HG02938 (cell line): Measurements from ENCODE around the gene LACC1.
A peak's percentile ranks its signal among the peaks of the same experiment; 100 is the strongest.

Experiments used
- ATAC-seq: cut with Tn5 transposase; IDR thresholded peaks from one replicate; pipeline ENCODE4 v1.9.1; 2021; ENCODE audit warnings: mild to moderate bottlenecking, moderate library complexity; ENCODE audit not compliant: unreplicated experiment

LACC1 gene

DNA sequence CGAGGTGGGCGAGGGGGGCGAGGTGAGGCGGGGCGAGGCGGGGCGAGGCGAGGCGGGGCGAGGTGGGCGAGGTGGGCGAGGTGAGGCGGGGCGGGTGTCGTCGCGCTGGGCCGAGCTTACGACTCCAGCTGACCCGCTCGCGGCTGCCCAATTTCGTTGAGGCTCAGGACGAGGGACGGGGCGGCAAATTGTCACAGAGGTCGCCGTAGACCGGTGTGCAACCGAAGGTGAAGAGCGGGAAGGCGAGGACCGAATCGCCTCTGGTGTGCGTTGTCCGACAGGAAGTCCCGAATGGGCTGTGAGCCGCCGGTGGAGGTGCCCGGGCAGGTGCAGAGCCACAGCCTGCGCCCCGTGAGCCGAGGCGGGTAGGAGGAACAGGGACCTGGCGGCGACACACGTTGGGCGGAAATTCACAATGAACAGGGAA is at the start of gene LACC1:
LACC1 (plus strand) TSS at position 150 of the 427 bp plus-strand sequence. CDS start 1,082 bp downstream, outside the sequence.
- ATAC-seq: peak; percentile 33

DNA sequence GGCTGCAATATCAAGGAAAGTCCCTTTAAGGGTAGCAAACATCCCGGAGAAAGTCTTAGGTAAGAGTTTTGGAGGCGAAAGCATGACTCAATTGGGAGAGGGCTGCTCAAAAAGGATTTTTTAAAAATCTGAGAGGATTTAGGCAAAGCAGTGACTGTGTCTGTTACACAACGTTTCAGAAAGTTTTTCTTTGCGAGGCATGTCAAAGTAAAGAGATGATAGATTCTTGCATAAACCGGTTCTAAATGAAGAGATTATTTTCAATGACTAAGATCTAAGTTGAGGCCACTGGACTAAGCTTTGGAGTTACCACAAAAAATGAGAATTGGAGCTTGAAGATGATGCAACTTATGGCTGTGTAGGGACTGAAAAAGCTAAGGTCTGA is 49.2 kb upstream of the LACC1 start:
- no peak for ATAC-seq

DNA sequence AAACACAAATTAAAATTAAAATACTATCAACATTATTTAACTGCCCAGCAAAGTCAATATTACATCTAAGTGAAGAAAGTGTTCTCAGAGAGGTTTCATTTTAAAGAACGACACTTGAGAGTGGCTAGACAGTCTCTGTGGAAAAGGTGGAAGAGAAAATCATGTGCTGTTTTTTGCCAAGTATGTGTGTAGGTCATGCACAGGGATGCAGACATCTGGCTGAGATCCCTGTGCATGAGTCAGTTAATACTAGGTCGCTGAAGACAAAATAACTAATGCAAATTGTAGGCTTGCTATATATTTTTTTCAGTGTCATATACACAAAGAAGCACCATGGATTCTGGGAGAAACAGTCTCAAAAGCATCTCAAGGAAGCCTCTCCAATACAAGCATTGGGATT is 48.6 kb upstream of the LACC1 start:
- no peak for ATAC-seq

DNA sequence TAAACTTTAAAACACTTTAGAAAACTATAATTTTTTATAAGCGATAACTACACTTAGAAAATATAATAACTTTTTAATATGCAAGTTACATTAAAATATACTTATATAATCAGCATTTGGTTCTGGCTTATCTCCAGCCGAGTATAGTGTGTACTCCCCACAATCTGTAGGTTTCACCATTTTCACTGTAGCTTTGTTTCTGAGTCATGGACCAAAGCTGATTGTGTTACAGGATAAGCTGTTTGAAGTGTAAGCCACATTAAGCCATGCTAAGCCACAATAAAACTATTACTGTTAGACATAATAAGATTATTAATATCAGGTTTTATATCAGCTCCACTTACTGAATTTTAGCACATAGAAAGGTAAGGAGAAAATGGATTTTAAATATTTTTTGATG is 44.0 kb upstream of the LACC1 start:
- no peak for ATAC-seq

DNA sequence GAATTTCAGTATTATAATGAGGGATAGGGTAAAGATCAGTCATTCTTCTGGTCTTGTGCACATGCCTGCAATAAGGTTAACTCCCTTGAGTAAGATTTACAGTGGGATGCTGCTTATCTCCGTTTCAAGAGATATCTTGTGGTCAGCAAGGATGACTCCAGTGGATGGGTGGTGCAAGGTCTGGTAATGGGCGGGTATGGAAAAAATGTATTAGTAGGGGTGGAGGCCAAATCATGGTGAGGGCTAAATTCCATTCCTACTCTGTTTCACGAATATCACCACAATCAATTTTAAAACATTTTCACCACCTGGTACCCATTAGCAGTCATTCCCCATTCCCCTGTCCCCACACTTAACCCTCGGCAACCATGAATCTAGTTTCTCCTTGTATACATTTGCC is 40.8 kb upstream of the LACC1 start:
- no peak for ATAC-seq

DNA sequence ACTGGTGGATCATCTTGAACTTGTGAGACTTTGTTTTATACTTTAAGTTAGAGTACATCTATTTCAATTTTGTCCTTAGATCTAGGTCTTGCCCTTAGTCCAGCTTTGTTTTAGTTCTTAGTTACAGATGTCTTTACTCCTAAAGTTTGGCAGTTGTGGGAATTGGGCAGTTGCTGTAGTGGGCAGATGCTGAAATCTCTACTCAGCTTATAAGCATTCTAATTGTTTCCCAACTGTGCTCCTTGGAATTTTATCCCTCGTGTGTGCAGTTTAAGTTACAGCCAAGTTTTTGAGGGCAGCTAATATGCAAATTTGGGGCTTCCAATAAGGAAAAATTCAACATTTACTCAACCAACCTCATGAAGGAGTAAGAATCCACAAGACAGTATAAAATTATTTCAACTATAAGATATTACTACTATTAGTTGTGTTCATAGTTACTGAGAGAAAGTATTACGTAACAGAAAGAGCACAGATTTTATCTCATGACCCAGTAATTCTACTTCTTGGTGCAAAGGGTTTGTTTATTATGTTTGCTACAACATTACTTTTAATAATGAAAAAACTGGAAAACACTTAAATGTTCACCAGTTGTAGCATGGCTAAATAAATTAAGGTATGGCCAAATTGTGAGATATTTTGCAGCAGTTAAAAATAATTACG is 33.1 kb upstream of the LACC1 start:
- ATAC-seq: no peak

DNA sequence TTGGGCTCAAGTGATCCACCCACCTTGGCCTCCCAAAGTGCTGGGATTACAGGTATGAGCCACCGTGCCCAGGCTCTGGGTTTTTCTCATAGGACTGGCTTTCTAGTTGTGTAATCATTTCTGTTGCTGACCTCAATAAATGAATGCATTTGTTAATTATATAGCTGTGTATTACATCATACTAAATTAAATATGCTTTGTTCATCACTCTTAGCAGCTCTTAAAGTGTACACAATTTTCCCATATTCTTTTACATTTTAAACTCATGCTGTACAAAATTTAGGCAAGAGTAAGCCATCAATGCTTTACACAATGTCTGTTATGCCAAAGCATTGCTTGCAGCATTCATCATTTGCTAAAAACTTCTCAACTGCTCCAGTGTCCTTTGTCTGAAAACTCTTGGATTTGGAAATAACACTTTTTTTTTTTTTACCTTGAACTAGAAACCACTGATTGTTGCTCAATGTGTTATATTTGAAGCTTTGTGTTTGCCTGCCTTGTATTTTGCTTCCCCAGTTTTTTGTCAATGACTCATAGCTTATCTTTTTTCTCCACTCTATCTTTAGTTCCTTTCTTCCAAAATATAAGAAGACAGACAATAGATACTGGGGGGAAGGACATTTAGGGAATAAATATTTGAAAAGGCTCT is 31.6 kb upstream of the LACC1 start:
- no peak for ATAC-seq

DNA sequence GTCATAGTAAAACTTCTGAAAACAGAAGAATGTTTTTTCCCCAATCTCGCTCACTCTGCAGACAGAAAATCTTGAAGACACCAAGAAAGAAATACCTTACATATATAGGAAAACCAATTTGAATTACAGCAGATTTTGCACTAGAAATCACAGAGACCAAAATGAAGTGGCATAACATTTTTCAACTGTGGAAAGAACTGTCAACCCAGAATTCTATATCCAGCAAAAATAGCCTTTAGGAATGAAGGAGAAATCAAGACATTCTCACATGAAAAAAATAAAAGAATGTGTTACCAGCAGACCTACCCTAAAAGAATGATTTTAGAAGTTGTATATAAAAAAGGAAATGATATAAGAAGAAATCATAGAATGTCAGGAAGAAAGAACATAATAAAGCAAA is 28.8 kb upstream of the LACC1 start:
- no peak for ATAC-seq

DNA sequence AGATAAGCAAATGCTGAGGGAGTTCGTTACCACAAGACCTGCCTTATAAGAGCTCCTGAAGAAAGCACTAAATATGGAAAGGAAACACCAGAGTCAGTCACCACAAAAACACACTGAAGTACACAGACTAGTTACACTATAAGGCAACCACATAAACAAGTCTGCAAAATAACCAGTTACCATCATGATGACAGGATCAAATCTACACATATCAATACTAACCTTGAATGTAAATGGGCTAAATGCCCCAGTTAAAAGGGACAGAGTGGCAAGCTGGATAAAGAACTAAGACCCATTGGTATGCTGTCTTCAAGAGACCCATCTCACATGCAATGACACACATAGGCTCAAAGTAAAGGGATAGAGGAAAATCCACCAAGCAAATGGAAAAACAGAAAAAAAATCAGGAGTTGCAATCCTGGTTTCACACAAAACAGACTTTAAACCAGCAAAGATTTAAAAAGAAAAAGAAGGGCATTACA is 26.7 kb upstream of the LACC1 start:
- no peak for ATAC-seq

DNA sequence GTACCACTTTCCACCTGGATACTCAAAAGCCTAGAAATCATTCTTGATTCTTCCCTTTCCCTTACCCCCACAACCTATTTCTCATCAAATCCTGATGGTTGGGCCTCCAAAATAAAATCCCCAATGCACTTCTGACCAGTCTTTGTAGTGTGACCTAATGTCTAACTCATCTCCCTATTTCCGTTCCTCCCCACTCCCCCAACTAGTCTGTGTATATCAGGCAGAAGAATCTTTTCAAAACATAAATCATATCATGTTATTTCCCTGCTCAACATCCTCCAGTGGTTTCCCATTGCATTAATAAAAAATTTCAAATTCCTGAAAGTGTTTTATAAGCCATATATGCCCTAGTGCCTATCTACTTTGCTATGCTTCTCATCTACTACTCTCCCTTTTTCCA is 17.8 kb upstream of the LACC1 start:
- no peak for ATAC-seq

DNA sequence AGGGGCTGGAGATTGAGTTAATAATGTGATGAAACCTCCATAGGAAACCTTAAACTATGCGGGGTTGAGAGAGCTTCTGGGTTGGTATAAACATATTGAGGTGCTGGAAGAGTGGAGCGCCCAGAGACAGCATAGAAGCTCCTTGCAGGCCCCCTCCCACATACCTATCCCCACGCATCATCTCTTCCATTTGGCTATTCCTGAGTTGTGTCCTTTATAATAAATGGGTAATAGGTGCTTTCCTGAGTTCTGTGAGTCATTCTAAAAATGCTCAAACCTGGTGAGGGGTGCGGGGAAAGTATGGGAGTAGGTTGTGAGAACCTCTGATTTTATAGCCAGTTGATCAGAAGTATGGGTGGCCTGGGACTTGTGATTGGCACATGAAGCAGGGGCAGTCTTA is 14.8 kb upstream of the LACC1 start:
- no peak for ATAC-seq

DNA sequence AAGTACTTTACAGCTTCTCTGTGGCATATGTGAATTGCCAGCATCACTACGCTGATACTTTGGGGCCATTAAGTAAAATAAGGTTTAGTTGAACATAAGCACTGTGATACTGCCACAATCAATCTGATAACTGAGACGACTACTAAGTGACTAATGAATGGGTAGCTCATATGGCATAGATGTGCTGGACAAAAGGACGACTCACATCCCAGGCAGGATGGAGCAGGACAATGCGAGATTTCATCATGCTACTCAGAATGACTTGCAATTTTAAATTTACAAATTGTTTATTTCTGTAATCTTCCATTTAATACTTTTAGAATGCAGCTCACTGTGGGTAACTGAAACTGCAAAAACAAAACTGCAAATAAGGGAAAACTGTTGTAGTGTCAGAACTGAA is 13.8 kb upstream of the LACC1 start:
- ATAC-seq: no peak

DNA sequence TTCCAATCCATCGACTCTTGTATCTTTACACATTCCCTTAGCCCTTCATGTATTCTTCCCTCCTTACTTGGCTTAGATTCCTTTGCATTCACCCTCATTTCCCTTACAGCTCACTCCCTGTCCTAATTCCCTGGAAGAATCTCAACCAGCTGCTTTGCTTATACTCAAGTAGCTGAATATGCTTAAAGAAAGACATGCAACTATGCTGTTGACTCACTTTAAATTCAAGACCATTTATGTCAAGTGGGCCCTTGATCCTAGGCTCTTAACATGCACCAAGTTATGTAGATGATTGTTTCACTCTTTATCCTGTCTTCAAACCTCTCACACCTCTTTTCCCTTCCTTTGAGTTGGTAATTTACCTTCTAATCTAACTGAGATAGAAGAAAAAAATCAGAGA is 7.5 kb upstream of the LACC1 start:
- no peak for ATAC-seq

DNA sequence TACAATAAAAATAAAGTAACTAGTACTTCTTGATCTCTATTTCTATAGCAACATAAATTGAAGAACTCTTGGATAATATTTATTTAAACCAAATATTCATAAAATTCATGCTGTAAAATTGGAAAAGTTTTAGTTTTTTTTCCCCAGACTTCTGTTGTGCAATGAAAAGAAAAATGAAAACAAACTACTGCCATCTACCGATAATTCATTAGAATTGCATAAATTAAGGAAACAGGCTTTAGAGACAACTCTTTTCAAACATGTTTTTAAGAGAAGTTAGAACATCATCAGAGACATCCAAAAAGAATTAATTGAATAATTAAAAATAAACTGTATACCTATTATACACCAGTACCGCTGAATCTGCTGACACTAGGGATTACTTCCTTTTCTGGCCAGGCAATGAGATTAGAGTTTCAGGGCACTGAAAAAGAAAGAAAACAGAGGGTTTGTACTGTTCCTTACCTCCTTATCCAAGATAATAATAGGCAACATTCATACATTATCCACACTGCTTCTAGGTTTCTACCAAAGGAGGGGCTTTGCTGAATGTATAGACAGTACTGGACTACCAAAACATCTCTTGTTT is 5.1 kb upstream of the LACC1 start:
- ATAC-seq: no peak

DNA sequence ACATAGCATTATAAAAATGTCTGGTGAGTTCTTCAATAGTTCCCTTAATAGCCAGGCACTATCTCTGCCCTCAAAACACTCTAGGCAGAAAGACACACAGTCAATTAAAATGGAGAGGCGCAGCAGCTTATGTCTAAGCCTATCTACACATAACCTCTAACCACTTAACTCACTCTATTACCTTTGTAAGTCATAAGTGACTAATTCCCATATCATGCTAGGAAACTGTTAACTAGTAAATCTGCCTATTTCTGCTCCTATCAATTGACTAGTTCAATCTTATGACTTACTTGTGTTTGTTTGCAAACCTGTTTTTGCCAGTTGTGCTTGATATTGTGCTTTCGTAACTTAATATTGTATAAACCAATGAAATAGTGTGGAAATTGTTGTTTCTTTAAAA is 3.3 kb upstream of the LACC1 start:
- no peak for ATAC-seq

DNA sequence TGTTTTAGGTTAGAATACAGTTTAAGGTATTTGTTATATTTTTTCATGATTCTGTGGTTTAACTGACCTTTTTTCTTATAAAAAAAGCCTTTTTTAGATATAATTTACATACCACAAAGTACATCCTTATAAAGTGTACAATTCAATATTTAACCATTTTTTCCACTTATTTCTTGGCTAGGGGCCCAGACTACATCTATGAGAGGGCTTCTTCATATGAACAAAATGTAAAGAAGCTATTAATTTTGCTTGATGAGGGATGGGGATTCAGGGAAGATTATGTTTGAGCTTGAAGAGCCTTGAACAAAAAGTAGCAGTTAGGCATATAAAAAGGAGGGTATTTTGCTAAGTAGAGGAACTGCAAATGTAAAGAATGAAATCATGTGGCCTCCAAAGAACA is 2.4 kb upstream of the LACC1 start:
- ATAC-seq: no peak

DNA sequence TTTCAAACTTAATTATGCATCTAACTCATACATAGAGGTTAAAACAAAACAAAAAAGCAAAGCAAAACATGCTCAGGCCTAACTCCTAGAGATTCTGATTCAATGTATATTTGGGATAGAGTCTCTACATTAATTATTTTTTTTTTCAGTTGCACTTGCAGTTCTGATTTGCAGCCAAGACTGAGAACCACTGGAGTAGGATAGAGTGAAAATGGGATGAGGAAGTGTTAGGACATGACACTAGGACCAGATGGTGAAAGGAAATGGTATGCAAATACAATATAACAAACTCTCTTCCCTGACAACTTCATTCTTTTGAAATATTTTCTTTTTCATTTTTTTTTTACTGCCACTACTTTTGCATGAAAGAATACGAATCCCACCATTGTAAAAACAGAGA is 1.9 kb upstream of the LACC1 start:
- no peak for ATAC-seq

DNA sequence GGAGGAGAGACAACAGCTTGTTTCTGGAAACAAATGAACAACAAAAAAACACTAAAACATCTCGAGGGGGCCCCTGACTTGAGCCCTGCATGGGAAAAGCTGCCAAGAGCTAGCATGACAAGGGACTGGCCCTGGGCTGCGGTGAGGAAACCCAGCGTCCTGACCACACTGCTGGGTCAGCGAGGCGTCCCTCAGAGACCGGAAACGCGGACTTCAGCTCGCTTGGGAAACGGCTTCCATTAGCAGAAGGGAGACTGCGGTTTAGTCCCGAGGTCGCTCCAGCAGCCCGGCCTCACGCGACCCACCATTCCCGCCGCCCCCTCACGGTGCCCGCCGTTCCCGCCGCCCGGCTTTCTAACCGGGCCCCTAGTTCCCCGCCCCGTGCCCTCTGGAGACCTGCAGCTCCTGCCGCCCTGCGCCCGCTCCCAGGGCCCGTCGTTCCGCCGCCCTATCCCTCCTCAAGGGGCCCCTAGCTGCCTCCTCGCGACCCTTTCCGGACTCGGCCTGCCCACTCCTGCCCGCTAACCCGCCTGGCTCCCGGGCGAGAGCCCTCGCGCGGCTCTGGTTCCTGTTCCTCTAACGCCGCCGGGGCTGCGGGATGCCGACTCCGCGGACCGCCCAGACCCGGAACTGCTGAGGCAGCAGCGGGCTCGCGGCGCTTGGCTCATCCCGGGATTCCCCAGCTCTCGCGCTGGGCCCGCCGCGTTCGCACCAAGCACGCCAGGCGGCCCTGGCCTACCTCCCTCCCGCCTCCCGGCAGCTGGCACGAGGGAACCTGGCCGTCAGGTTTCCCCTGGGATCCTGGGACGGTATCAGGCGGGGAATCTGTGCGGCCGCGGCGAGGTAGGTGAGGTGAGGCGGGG is 581 bp upstream of the LACC1 start, which contains the start of gene CCDC122:
CCDC122 (minus strand) TSS at position 849 of the 863 bp plus-strand sequence. CDS start 10,364 bp downstream, outside the sequence.
- peak; percentile 70 for ATAC-seq

DNA sequence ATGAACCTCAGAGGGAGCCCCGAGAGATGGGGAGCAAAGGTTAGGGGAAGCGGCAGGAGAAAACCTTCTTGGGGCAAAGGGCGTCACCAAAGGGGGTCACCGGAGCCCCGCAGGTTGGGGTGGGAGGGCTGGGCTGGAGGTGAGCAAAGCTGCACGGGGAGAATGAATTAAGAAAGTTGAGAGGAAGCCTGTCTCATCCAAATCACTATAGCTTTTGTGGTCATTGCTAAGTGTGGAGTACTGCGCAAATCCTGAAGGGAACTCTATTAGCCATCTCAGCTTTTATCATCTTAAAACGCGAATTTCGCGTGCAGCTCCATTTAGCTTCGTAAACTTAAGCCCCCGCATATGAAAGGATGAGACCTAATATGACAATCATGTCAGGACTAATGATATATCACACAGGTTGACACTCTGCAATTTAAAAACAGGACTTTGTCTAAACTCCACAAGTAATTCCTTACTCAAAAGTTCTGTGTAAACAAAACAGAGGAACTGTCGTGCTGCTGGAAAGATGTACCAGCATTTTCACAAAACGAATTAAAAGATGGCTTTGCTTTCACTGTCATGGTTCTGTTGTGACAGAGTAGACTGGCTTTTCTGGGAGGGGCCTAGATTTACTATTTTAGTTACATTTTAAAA is 631 bp downstream of the LACC1 start:
- ATAC-seq: no peak

DNA sequence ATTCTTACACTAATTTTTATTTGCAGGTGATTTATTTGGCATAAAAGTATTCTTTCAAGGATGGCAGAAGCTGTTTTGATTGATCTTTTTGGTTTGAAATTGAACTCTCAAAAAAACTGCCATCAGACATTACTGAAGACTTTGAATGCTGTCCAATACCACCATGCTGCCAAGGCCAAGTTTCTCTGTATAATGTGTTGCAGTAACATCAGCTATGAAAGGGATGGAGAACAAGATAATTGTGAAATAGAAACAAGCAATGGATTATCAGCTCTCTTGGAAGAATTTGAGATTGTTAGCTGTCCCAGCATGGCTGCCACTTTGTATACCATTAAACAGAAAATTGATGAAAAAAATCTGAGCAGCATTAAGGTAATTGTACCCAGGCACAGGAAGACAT is 1.2 kb downstream of the LACC1 start:
- ATAC-seq: no peak

DNA sequence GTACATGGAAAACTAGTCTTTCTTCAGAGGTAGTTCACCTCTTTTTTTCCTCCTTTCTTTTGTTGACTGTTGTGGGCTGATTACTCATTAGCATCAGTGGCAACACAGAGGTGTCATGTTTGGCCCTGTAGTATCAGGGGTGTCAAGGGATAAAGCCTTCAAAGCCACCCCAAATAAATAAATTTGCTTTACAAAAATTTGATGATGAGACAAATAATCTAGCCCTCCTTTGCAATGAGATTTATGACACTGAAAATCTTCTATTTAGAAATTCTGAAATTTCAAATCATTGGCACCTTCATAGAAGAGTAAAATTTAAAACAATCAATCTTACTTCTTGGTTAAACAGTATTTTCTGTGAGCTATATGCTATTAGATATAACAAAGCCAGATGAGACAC is 1.9 kb downstream of the LACC1 start:
- ATAC-seq: no peak
